Lung (tissue), 12 donors: ENCODE data around the gene RIN3. TPM values are rescaled to one million over a fixed set of nuclear protein-coding genes. Genes with fewer than 3 reads are reported as not detected.

Experiments
- ATAC-seq: fragments of 200-7000 bp; cut with Tn5 transposase; one replicate; pipeline ENCODE4 v1.9.1; 2020; ENCODE audit warnings: moderate number of reproducible peaks; ENCODE audit not compliant: insufficient read depth, low FRiP score
- DNase-seq, 3 donors: peaks; one replicate each; pipeline ENCODE4 v3.0.0-alpha.2; 2013 to 2017
- H3K27ac ChIP-seq, 2 donors: one replicate each; pipeline ENCODE4 v1.5.1; 2013; ENCODE audit warnings: mild to moderate bottlenecking in 2 of 2, moderate library complexity in 2 of 2, control low read depth in 1 of 2, inconsistent platforms in 1 of 2, low read depth in 1 of 2, low read length in 1 of 2
- H3K27me3 ChIP-seq, 3 donors: one replicate each; pipeline ENCODE4 v1.5.1; 2013; ENCODE audit warnings: low read length in 2 of 3; ENCODE audit not compliant: control insufficient read depth in 3 of 3, insufficient read depth in 3 of 3
- H3K36me3 ChIP-seq, 4 donors: one replicate each; pipeline ENCODE4 v1.5.1; 2013; ENCODE audit warnings: low read length in 4 of 4, mild to moderate bottlenecking in 1 of 4, moderate library complexity in 1 of 4; ENCODE audit not compliant: control insufficient read depth in 4 of 4, insufficient read depth in 4 of 4
- H3K4me1 ChIP-seq, 5 donors: one replicate each; pipeline ENCODE4 v1.5.1; 2013; ENCODE audit warnings: low read length in 5 of 5, mild to moderate bottlenecking in 2 of 5, moderate library complexity in 1 of 5; ENCODE audit not compliant: control insufficient read depth in 5 of 5, insufficient read depth in 5 of 5
- H3K4me3 ChIP-seq: one replicate; pipeline ENCODE4 v1.5.1; 2013; ENCODE audit warnings: mild to moderate bottlenecking, control low read depth, moderate library complexity
- H3K9ac ChIP-seq, 2 donors: one replicate each; pipeline ENCODE4 v1.5.1; 2013; ENCODE audit warnings: low read length in 2 of 2, control low read depth in 1 of 2; ENCODE audit not compliant: insufficient read depth in 1 of 2
- H3K9me3 ChIP-seq, 4 donors: one replicate each; pipeline ENCODE4 v1.5.1; 2013; ENCODE audit warnings: low read length in 3 of 4, mild to moderate bottlenecking in 1 of 4, moderate library complexity in 1 of 4; ENCODE audit not compliant: control insufficient read depth in 4 of 4, insufficient read depth in 3 of 4
- CTCF ChIP-seq: IDR thresholded peaks from 2 replicates; pipeline ENCODE4 v1.5.1; 2012; ENCODE audit warnings: mild to moderate bottlenecking; ENCODE audit errors: control extremely low read depth, extremely low read depth
- WGBS, 2 donors: extraction: QIAGEN DNeasy Blood & Tissue Kit; methylation state at CpG; one replicate each; pipeline ENCODE4 v1.1.7; 2013; 5-methylcytosine and 5-hydroxymethylcytosine counted together
- polyA plus RNA-seq, 2 donors: library from polyadenylated mRNA; stranded (reverse); fragments of 200-250 nt; gene quantifications; one replicate each; pipeline ENCODE4 v1.2.1, GENCODE V29; 2013
- total RNA-seq, 2 donors: library from RNA; depleted of rRNA in 1 of 2; stranded (reverse); fragments of >200 nt in 1 of 2; gene quantifications; one replicate each; pipeline ENCODE4 v1.2.1, GENCODE V29; 2014 to 2021
- donor health status: control.
- donor health status: control.
- donor health status: Bipolar disorder and iron deficiency.
- donor health status: healthy.
- donor health status: DM: yes; HTN: yes; CAD: no.

RIN3 gene
- total and polyA plus RNA-seq, 4 donors, result 19.3 to 55.5 (median 40.2) TPM

- no peaks in the 10 kb centered on the region for H3K27me3 ChIP-seq
- H3K4me3 ChIP-seq, result no peak overlapping the region
- no peaks in the 10 kb centered on the region for H3K36me3 ChIP-seq
- peaks cover 0 to 22% (median 2%) of the 10 kb centered on the region in 5 donors for H3K4me1 ChIP-seq
- peak overlapping the region in 1 of 2 donors; percentile 44 for H3K27ac ChIP-seq
- no peak overlapping the region for H3K9ac ChIP-seq
- H3K9me3 ChIP-seq, result no peaks in the 10 kb centered on the region
- no peak for DNase-seq
- ATAC-seq, result no peak
- TF ChIP-seq CTCF, result no peak
- 76 to 83% methylated on average over 2 of the region's 2 CpGs for WGBS, 2 donors
Measured at GRCh38 chr14:92517761-92518160, 4.2 kb downstream of the RIN3 start.

- DNase-seq, result no peak
- WGBS, 2 donors, result 84 to 90% methylated on average over 20 of the region's 20 CpGs
- Histone ChIP-seq H3K9me3 (no peaks in the 10 kb centered on the region), H3K27me3 (no peaks in the 10 kb centered on the region), H3K36me3 (no peaks in the 10 kb centered on the region), H3K27ac (peak overlapping the region in 1 of 2 donors; percentile 21), H3K4me1 (peaks cover 0 to 24% (median 5%) of the 10 kb centered on the region in 5 donors), H3K4me3 (no peak overlapping the region), H3K9ac (no peak overlapping the region)
- ATAC-seq, result no peak
- TF ChIP-seq CTCF, result no peak
Measured at GRCh38 chr14:92519246-92520101, 5.9 kb downstream of the RIN3 start.

- H3K4me1 ChIP-seq, result peaks cover 0 to 33% (median 12%) of the 10 kb centered on the region in 5 donors
Measured at GRCh38 chr14:92520102-92521057, 6.8 kb downstream of the RIN3 start.

More at GRCh38 chr14:92520102-92521057, 6.8 kb downstream of the RIN3 start:
- H3K9me3 ChIP-seq, result no peaks in the 10 kb centered on the region
- ATAC-seq, result no peak
- H3K4me3 ChIP-seq, result no peak overlapping the region
- H3K9ac ChIP-seq, result no peak overlapping the region
- no peak for TF ChIP-seq CTCF
- no peak overlapping the region for H3K27ac ChIP-seq
- WGBS, 2 donors, result 70 to 83% methylated on average over 17 of the region's 17 CpGs
- no peak for DNase-seq
- no peaks in the 10 kb centered on the region for H3K27me3 ChIP-seq
- no peaks in the 10 kb centered on the region for H3K36me3 ChIP-seq
